Measurements from ENCODE around the gene ROR2.

Gene ROR2

GRCh38 chr9:91732187-91733005 lies 217.6 kb downstream of the ROR2 start:
- no peak for DNase-seq

- DNase-seq = no peak
Observed at GRCh38 chr9:91730806-91731205, 219.2 kb downstream of the ROR2 start.

- no peak for DNase-seq
Observed at GRCh38 chr9:91729558-91729842, 220.5 kb downstream of the ROR2 start.

- no peak for DNase-seq
Observed at GRCh38 chr9:91727972-91728371, 222.1 kb downstream of the ROR2 start.

DNA sequence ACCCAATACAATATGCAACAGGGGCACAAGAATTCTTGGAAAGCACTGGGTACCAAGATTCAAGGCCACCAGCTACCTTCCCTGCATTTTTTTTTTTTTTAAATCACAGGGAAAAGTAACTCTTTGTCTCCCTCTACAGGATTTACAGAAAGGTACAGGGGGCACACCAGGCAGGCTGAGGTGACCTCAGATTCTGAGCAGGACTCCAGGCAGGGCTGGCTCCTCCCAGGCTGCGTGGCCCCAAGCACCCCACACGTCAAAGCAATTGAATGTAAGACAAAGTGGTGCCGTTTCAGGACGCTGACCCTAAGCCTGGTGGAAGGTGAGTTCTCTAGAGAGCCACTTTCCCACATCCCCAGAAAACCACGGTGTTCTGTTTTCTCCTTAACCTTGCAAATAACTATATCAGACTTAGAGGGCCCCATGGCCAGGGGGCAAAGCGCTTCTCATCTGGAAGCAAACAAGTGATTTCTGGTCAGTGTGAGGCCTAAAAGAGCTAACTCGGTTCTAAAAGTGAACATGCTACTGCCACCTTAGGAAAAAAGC lies 222.6 kb downstream of the ROR2 start:
- peak; percentile 11 for DNase-seq

DNA sequence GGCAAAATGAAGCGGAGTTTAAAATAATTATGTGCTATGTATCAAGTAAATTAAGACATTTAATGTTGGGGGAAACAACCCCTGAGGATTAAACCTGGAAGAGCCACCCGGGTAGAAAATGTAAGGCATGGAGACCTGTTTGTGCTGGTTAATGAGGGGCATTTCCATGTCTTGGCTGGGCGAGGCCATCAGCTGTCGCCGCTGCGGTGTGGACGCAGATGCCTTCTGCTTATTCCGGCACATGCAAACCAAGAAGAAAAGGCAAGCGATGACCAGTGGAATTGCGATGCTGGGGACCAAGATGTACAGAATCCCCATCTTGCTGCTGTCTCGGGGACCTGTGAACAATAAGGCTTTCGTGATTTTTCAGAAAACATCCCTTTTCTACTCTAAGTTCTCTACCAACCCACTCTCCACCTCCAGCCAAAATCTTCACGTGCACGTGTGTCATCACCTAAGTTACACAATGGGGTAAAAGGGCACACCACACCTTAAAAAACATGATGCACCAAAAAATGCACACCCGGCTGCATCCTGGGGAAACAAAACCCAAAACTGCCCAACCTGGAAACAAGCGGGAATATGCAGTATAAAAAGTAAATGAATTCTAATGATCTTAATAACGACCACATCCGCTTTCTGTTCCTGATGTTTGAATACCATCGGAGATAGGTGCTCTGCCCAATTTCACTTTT lies 223.5 kb downstream of the ROR2 start:
- DNase-seq = no peak

DNA sequence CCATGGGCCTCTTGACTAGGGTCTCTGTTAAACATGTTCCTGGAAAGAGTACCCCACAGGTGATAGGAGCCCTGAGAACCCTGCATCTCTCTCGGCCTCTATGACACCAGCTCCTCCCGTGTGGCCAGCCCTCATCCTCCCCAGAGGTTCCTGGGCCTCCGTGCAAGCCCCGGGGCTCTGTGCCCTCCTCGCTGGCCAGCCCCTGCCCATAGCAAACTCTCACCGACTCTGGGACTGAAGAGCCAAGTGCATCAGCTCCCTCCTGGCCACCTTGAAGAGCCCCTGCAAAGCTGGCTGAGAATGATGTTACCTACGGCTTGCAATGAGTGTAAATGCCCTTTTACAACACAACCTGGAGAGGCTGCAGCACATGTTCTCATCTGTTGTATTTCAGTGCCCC lies 224.4 kb downstream of the ROR2 start:
- no peak for DNase-seq

GRCh38 chr9:91724609-91725505 lies 225.2 kb downstream of the ROR2 start:
- DNase-seq = no peak

- no peak for DNase-seq
Observed at GRCh38 chr9:91724068-91724440, 226.0 kb downstream of the ROR2 start.

GRCh38 chr9:91723420-91724067 lies 226.5 kb downstream of the ROR2 start:
- DNase-seq = no peak

DNA sequence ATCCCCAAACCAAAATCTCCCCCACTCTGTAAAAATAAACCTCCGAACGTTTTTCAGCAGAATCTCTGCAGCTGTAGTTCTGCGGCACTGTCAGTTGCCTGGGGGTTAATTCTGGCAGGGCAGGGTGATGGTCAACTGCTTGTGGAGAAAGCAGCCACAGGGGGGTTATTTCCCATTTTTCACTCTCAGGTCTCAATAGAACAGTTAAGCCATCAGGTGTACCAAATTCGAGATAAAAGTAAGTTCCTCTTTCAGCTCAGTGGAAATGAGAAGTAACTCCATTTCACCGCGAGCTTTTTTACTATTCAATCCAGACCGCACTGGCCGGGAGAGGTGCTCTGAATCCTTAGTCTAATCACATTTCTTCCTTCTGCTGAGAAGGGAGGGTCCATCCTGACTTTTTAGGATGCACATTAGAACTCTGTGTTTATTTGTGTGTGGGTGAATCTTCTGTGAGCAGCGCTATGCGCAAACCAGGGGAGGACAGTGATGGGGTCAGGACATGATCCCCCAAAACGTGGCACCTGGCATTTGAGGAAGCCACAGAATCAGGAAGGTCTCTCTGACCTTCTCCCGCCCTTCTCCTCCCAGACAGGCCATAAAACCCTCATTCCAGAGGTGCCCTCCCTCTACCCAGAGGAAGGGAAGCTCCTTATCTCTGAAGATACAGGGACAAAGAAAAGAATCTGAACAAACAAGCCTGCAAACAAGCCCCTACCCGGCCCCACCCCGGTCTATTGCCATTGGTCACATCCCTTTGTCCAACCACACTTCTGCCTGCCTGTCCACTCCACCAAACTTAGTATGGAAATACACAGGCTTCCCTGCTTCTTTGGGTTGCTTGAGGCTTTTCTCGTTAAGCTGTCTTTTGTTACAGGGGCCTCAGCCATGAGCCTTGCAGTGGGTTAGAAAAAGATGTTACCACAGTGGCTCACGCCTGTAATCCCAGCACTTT lies 229.0 kb downstream of the ROR2 start:
- DNase-seq = no peak

DNA sequence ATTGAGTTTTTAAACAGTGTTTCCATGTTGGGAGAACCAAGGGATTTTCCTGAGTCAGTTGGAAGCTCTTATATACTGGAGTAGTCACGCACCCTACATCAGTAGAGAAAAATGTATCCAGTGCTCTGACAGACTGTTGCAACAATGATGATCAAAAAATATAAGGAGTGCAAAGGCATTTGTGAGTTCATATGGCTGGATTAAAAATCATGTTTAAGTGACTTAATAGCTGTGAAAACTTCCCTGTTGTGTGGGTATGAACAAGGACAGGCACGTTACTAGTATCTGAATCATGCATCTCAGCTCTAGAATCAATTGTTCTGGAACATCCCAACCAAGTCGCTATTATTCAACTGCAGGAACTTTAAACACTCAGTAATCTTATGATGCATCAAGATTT lies 229.7 kb downstream of the ROR2 start:
- DNase-seq = no peak

DNA sequence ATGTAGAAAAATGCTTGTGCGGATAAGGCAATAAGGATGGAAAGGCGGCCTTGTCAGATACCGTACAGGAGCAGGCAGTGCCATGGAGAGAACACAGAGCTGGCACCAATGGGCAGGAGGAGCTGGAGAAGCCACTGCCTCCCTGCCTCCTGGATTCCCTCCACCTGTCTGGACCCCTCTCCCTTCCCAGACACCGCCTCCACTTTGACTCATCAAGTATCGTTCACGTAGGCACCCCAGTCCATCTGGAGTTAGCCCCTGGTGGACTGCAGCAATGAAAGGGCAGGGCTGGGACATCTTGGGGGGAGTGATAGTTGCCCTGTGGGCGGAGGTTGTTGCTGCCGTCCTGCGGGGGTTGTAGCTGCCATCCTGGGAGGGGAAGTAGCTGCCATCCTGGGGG lies 232.0 kb downstream of the ROR2 start:
- no peak for DNase-seq

DNA sequence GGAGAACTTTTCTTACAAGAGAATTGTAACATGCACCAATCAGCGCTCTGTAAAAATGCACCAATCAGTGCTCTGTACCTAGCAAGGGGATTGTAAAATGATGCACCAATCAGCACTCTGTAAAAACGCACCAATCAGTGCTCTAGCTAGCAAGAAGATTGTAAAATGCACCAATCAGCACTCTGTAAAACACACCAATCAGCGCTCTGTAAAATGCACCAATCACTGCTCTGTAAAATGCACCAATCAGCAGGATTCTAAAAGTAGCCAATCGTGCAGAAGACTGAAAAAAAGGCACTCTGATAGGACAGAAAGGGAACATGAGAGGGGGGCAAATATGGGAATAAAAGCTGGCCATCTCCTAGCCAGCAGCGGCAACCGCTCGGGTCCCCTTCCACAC lies 233.2 kb downstream of the ROR2 start:
- no peak for DNase-seq

DNA sequence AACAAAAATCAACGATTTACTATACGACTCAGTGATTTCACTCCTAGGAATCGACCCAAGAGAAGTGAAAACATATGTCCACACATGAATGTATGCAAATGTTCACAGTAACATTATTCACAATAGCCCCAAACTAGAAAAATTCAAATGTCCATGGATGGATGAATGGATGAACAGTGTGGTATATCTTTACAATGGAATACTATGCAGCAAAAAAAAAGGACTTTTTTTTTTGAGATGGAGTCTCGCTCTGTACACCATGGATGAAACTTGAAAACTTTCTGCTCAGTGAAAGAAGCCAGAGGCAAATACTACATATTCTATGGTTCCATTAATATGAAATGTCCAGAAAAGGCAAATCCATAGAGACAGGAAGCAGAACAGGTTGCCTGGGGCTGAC lies 233.8 kb downstream of the ROR2 start:
- DNase-seq = no peak

DNA sequence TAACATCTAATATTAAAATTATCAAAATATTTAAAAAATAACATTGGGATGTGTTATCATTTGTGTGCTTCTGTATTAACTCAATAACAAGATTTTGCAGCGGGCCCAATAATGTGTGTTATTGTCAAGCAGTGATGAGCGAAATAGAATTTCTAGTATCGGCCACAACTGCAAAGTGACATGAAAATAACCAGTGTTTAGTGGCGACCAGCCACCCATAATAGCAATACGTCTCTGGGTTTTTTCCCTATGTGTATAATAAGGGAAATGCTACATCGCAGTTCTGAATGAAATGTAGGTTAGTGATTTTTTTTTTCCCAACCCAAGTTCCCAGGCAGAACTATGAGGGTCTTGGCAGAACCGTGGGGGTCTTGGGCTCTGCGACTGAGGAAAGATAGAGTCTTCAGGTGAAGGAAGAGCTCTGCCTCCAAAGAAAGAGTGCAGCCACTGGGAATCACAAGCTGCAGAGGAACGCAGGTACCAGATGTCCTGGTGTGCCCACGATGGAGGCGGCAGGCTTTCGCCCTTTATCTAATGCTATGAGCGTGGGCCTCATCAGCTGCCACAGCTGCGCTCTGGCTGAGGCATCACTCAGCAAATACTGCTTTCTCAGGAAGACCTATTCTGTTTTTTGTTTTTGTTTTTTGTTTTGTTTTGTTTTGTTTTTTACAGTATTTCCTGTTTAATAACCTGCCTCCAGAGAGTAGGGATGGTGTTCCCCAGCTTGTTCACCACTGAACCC lies 235.0 kb downstream of the ROR2 start:
- DNase-seq = no peak

GRCh38 chr9:91714020-91714806 lies 235.8 kb downstream of the ROR2 start:
- DNase-seq = peak; percentile 25

DNA sequence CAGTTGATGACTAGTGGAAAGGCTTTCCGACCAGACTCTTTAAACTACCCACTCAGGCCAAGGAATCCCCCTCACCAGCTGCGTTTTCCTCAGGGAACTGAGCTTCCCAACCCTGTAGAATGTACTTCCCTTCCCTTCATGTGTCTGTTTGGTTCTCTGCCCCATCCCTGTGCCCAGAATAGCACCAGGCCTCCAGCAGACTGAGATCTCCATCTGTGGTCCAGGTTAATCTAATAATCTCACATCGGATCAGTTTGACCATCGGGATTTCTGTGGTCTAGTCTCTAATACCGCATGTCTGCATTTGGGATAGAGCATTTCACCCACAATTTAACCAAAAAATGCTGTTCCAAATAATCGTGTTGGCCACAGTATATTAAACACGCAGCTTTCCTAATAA lies 237.2 kb downstream of the ROR2 start:
- DNase-seq = no peak

DNA sequence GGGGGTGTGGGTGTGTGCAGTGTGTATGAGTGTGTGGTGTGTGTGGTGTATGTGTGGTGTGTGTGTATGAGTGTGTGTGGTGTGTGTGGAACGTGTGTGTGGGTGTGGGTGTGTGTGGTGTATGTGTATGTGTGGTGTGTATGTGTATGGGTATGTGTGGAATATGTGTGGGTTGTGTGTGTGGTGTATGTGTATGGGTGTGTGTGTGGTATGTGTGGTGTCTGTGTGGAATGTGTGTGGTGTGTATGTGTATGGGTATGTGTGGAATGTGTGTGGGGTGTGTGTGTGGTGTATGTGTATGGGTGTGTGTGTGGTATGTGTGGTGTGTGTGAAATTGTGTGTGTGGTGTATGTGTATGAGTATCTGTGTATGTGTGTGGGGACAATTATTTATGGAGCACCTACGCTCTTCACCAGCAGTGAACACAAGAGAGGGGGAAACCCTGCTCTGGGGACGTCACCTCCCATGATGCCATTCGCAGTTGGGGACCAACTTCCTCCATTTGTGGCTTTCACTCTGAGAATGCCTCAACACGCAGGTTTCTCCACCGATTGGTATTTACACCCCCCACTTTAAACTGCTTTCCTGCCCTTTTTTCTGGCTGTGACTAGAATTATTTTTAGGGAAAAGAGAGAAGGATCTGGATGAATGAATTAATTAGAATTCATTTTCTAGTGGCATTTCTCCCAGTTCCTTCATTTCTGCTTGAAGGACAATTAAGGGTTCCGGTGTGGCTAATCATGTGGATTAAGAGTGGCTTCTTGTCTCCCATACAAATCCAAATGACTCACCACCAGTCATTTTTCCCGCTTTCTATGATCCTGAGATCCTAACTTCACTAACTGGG lies 238.1 kb downstream of the ROR2 start:
- DNase-seq = peak; percentile 27
